HG03103 (cell line): ENCODE data around the gene ID1.
A peak's percentile ranks its signal among the peaks of the same experiment; 100 is the strongest.
"Not testable (repeated sequence)": the region's sequence is repeated elsewhere in the genome, so short reads cannot be mapped to it uniquely, and the experiment has no call there.

Experiments used
- ATAC-seq: cut with Tn5 transposase; IDR thresholded peaks from one replicate; pipeline ENCODE4 v1.9.1; 2021; ENCODE audit warnings: low read depth; ENCODE audit not compliant: unreplicated experiment

ID1 gene

GRCh38 chr20:31596412-31596715 lies 8.7 kb upstream of the ID1 start:
- ATAC-seq, result not testable (repeated sequence)

- ATAC-seq, result no peak
Observed at GRCh38 chr20:31596831-31597480, 8.1 kb upstream of the ID1 start.

GRCh38 chr20:31597481-31597855 lies 7.6 kb upstream of the ID1 start:
- ATAC-seq, result no peak

- no peak for ATAC-seq
Observed at GRCh38 chr20:31602431-31602778, 2.7 kb upstream of the ID1 start.

- ATAC-seq, result peak; percentile 61
Observed at GRCh38 chr20:31602779-31603441, 2.2 kb upstream of the ID1 start.

- no peak for ATAC-seq
Observed at GRCh38 chr20:31603822-31604566, 1.1 kb upstream of the ID1 start.

- ATAC-seq, result no peak
Observed at GRCh38 chr20:31604567-31605030, 490 bp upstream of the ID1 start.

- ATAC-seq, result no peak
Observed at GRCh38 chr20:31605902-31606803, 1.1 kb downstream of the ID1 start.

GRCh38 chr20:31606804-31607639 lies 1.9 kb downstream of the ID1 start:
- no peak for ATAC-seq

- ATAC-seq, result no peak
Observed at GRCh38 chr20:31607640-31608250, 2.7 kb downstream of the ID1 start.

GRCh38 chr20:31608251-31608945 lies 3.3 kb downstream of the ID1 start:
- ATAC-seq, result no peak

- ATAC-seq, result not testable (repeated sequence)
Observed at GRCh38 chr20:31612271-31612640, 7.2 kb downstream of the ID1 start.

- no peak for ATAC-seq
Observed at GRCh38 chr20:31615416-31615815, 10.3 kb downstream of the ID1 start.

GRCh38 chr20:31617432-31618104 lies 12.5 kb downstream of the ID1 start:
- ATAC-seq, result no peak

GRCh38 chr20:31620246-31620645 lies 15.2 kb downstream of the ID1 start:
- no peak for ATAC-seq

GRCh38 chr20:31623123-31623505 lies 18.0 kb downstream of the ID1 start:
- not testable (repeated sequence) for ATAC-seq

GRCh38 chr20:31626534-31626933 lies 21.4 kb downstream of the ID1 start:
- ATAC-seq, result not testable (repeated sequence)

GRCh38 chr20:31628057-31628456 lies 23.0 kb downstream of the ID1 start:
- not testable (repeated sequence) for ATAC-seq
